Activated T-cell treated with anti-CD3 and anti-CD28 coated beads, Interleukin-2, amount 50 U/mL, for 72 hours (primary cell): ENCODE results near the gene DKK3. TPM values are rescaled to one million over a fixed set of nuclear protein-coding genes. Genes with fewer than 3 reads are reported as not detected.
A peak's percentile ranks its signal among the peaks of the same experiment; 100 is the strongest.

Experiments used
- ATAC-seq, 2 donors: fragments of 150-1000 bp; cut with Tn5 transposase; replicated peaks in 1 of 2; 2 replicates each; pipeline ENCODE4 v1.10.0; 2021; ENCODE audit warnings: moderate library complexity in 2 of 2, mild to moderate bottlenecking in 1 of 2
- DNase-seq, 2 donors: peaks; one replicate each; pipeline ENCODE4 v3.0.0; 2021 to 2022; ENCODE audit warnings: mixed read lengths in 1 of 2
- H3K27ac Mint-ChIP-seq: one replicate; pipeline ENCODE4 v1.8.0; 2022; ENCODE audit warnings: mild to moderate bottlenecking, moderate library complexity, mixed read lengths
- H3K27me3 Mint-ChIP-seq: one replicate; pipeline ENCODE4 v1.8.0; 2022; ENCODE audit warnings: low read depth, mixed read lengths
- H3K36me3 Mint-ChIP-seq, 2 donors: one replicate each; pipeline ENCODE4 v1.8.0; 2022; ENCODE audit warnings: mixed read lengths in 2 of 2, mild to moderate bottlenecking in 1 of 2; ENCODE audit not compliant: insufficient read depth in 2 of 2
- H3K4me1 Mint-ChIP-seq: one replicate; pipeline ENCODE4 v1.8.0; 2022; ENCODE audit warnings: low read depth, mixed read lengths
- H3K4me3 Mint-ChIP-seq, 2 donors: one replicate each; pipeline ENCODE4 v1.8.0; 2022; ENCODE audit warnings: mild to moderate bottlenecking in 2 of 2, mixed read lengths in 2 of 2, moderate library complexity in 2 of 2
- H3K9me3 Mint-ChIP-seq, 2 donors: one replicate each; pipeline ENCODE4 v1.8.0; 2022; ENCODE audit warnings: mixed read lengths in 2 of 2
- total RNA-seq, 2 donors: library from RNA; stranded (reverse); gene quantifications; one replicate each; pipeline ENCODE4 v1.2.3, GENCODE V29; 2022

DKK3 gene
- total RNA-seq, 2 donors from 2014 or later, result 0.19 TPM; not detected in 1

GRCh38 chr11:11963067-11963466, 45.4 kb downstream of the DKK3 start:
- no peak overlapping the region for H3K27ac Mint-ChIP-seq
- no peaks in the 10 kb centered on the region for H3K36me3 Mint-ChIP-seq
- H3K9me3 Mint-ChIP-seq, result no peaks in the 10 kb centered on the region
- no peak for DNase-seq
- no peak for ATAC-seq
- H3K4me3 Mint-ChIP-seq, result no peak overlapping the region
- no peaks in the 10 kb centered on the region for H3K27me3 Mint-ChIP-seq
- peaks cover 28% of the 10 kb centered on the region for H3K4me1 Mint-ChIP-seq

GRCh38 chr11:11961399-11962028, 46.9 kb downstream of the DKK3 start:
- no peak overlapping the region for H3K27ac Mint-ChIP-seq

GRCh38 chr11:11960687-11961086, 47.7 kb downstream of the DKK3 start:
- H3K9me3 Mint-ChIP-seq, result no peaks in the 10 kb centered on the region
- peaks cover 0 to 10% of the 10 kb centered on the region in 2 donors for H3K36me3 Mint-ChIP-seq
- ATAC-seq (peak; percentile 10 to 33), DNase-seq (no peak)
- no peaks in the 10 kb centered on the region for H3K27me3 Mint-ChIP-seq
- peaks cover 24% of the 10 kb centered on the region for H3K4me1 Mint-ChIP-seq
- no peak overlapping the region for H3K4me3 Mint-ChIP-seq
- peak overlapping the region; percentile 30 for H3K27ac Mint-ChIP-seq

More at GRCh38 chr11:11961399-11962028, 46.9 kb downstream of the DKK3 start:
- DNase-seq, result no peak
- Mint-ChIP-seq H3K36me3 (peaks cover 0 to 4% of the 10 kb centered on the region in 2 donors), H3K4me3 (no peak overlapping the region), H3K27me3 (no peaks in the 10 kb centered on the region), H3K9me3 (no peaks in the 10 kb centered on the region), H3K4me1 (peaks cover 24% of the 10 kb centered on the region)
- ATAC-seq, result no peak

GRCh38 chr11:11959601-11960000, 48.8 kb downstream of the DKK3 start:
- H3K27ac Mint-ChIP-seq, result no peak overlapping the region
- peaks cover 24% of the 10 kb centered on the region for H3K4me1 Mint-ChIP-seq
- DNase-seq (no peak), ATAC-seq (no peak)
- H3K4me3 Mint-ChIP-seq, result no peak overlapping the region
- no peaks in the 10 kb centered on the region for H3K9me3 Mint-ChIP-seq
- peaks cover 0 to 11% of the 10 kb centered on the region in 2 donors for H3K36me3 Mint-ChIP-seq
- no peaks in the 10 kb centered on the region for H3K27me3 Mint-ChIP-seq

- peak overlapping the region; percentile 52 for H3K27ac Mint-ChIP-seq
- no peak overlapping the region for H3K4me3 Mint-ChIP-seq
- DNase-seq, result no peak
- H3K4me1 Mint-ChIP-seq, result peaks cover 24% of the 10 kb centered on the region
- peaks cover 0 to 15% of the 10 kb centered on the region in 2 donors for H3K36me3 Mint-ChIP-seq
- ATAC-seq, result no peak
- H3K27me3 Mint-ChIP-seq, result no peaks in the 10 kb centered on the region
- H3K9me3 Mint-ChIP-seq, result no peaks in the 10 kb centered on the region
Measured at GRCh38 chr11:11958403-11959231, 49.8 kb downstream of the DKK3 start.

GRCh38 chr11:11956006-11956405, 52.4 kb downstream of the DKK3 start:
- no peak overlapping the region for H3K4me3 Mint-ChIP-seq
- peak overlapping the region; percentile 9 for H3K27ac Mint-ChIP-seq
- H3K27me3 Mint-ChIP-seq, result no peaks in the 10 kb centered on the region
- peaks cover 19% of the 10 kb centered on the region for H3K4me1 Mint-ChIP-seq
- ATAC-seq (no peak), DNase-seq (no peak)
- H3K9me3 Mint-ChIP-seq, result no peaks in the 10 kb centered on the region
- peaks cover 6 to 25% of the 10 kb centered on the region in 2 donors for H3K36me3 Mint-ChIP-seq

GRCh38 chr11:11952036-11952435, 56.4 kb downstream of the DKK3 start:
- Mint-ChIP-seq H3K36me3 (peaks cover 6 to 39% of the 10 kb centered on the region in 2 donors), H3K27ac (peak overlapping the region; percentile 85)
- ATAC-seq, result no peak

GRCh38 chr11:11949482-11949881, 58.9 kb downstream of the DKK3 start:
- no peaks in the 10 kb centered on the region for H3K27me3 Mint-ChIP-seq
- no peaks in the 10 kb centered on the region for H3K4me1 Mint-ChIP-seq
- no peaks in the 10 kb centered on the region for H3K9me3 Mint-ChIP-seq
- H3K36me3 Mint-ChIP-seq, result peaks cover 6 to 29% of the 10 kb centered on the region in 2 donors
- no peak overlapping the region for H3K4me3 Mint-ChIP-seq
- H3K27ac Mint-ChIP-seq, result no peak overlapping the region
- DNase-seq (no peak), ATAC-seq (no peak)

More at GRCh38 chr11:11952036-11952435, 56.4 kb downstream of the DKK3 start:
- no peaks in the 10 kb centered on the region for H3K4me1 Mint-ChIP-seq
- DNase-seq, result no peak
- no peaks in the 10 kb centered on the region for H3K9me3 Mint-ChIP-seq
- H3K27me3 Mint-ChIP-seq, result no peaks in the 10 kb centered on the region
- H3K4me3 Mint-ChIP-seq, result no peak overlapping the region

- Mint-ChIP-seq H3K4me3 (no peak overlapping the region), H3K27me3 (no peaks in the 10 kb centered on the region), H3K4me1 (no peaks in the 10 kb centered on the region), H3K27ac (peak overlapping the region; percentile 84), H3K36me3 (peaks cover 6 to 27% of the 10 kb centered on the region in 2 donors), H3K9me3 (no peaks in the 10 kb centered on the region)
- DNase-seq (no peak), ATAC-seq (no peak)
Measured at GRCh38 chr11:11948242-11948947, 60.0 kb downstream of the DKK3 start.

- H3K9me3 Mint-ChIP-seq, result no peaks in the 10 kb centered on the region
- H3K4me1 Mint-ChIP-seq, result no peaks in the 10 kb centered on the region
- H3K27me3 Mint-ChIP-seq, result no peaks in the 10 kb centered on the region
- H3K4me3 Mint-ChIP-seq, result no peak overlapping the region
- no peak for DNase-seq
- H3K27ac Mint-ChIP-seq, result peak overlapping the region; percentile 84
- no peak for ATAC-seq
- H3K36me3 Mint-ChIP-seq, result peaks cover 6 to 29% of the 10 kb centered on the region in 2 donors
Measured at GRCh38 chr11:11947825-11948224, 60.6 kb downstream of the DKK3 start.

- no peak for ATAC-seq
- H3K36me3 Mint-ChIP-seq, result peaks cover 3 to 28% of the 10 kb centered on the region in 2 donors
- no peaks in the 10 kb centered on the region for H3K27me3 Mint-ChIP-seq
- DNase-seq, result no peak
- no peak overlapping the region for H3K4me3 Mint-ChIP-seq
- H3K4me1 Mint-ChIP-seq, result no peaks in the 10 kb centered on the region
- H3K27ac Mint-ChIP-seq, result no peak overlapping the region
- no peaks in the 10 kb centered on the region for H3K9me3 Mint-ChIP-seq
Measured at GRCh38 chr11:11946878-11947277, 61.5 kb downstream of the DKK3 start.

GRCh38 chr11:11946180-11946579, 62.2 kb downstream of the DKK3 start:
- peak overlapping the region; percentile 32 for H3K27ac Mint-ChIP-seq
- H3K9me3 Mint-ChIP-seq, result no peaks in the 10 kb centered on the region
- peaks cover 3 to 23% of the 10 kb centered on the region in 2 donors for H3K36me3 Mint-ChIP-seq
- no peaks in the 10 kb centered on the region for H3K27me3 Mint-ChIP-seq
- H3K4me3 Mint-ChIP-seq, result no peak overlapping the region
- no peaks in the 10 kb centered on the region for H3K4me1 Mint-ChIP-seq
- no peak for ATAC-seq
- no peak for DNase-seq

- Mint-ChIP-seq H3K9me3 (no peaks in the 10 kb centered on the region), H3K36me3 (peaks cover 3 to 18% of the 10 kb centered on the region in 2 donors), H3K4me1 (no peaks in the 10 kb centered on the region), H3K4me3 (no peak overlapping the region), H3K27ac (no peak overlapping the region), H3K27me3 (no peaks in the 10 kb centered on the region)
- no peak for ATAC-seq
- no peak for DNase-seq
Measured at GRCh38 chr11:11944444-11944843, 64.0 kb downstream of the DKK3 start.
